AG09319 (cell line): Measurements from ENCODE around the gene ZSCAN25.

Experiments used
- DNase-seq: peaks from one replicate; pipeline ENCODE4 v3.0.0-alpha.2; 2010; ENCODE audit warnings: low read depth; ENCODE audit errors: extremely low read depth
- TF ChIP-seq, protein P1 (sequence below): IDR thresholded peaks from 2 replicates; pipeline ENCODE4 v1.5.1; 2011; ENCODE audit warnings: low read depth, mild to moderate bottlenecking, inconsistent platforms, low read length, moderate library complexity

The ZSCAN25 gene

DNA sequence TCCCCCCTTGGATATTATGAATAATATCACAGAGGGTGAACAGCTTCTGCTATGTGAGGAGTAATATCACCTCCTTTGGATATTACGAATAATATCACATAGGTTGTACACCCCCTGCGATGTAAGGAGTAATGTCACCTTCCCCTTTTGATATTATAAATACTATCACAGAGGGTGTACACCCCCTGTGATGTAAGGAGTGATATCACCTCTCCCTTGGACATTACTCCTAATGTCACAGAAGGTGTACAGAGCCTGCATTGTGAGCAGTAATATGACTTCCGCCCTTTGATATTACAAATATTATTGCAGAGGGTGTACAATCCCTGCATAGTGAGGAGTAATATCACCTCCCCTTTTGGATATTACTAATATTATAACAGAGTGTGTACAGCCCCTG lies 27.9 kb upstream of the ZSCAN25 start:
- no peak for DNase-seq
- TF ChIP-seq, protein P1, sequence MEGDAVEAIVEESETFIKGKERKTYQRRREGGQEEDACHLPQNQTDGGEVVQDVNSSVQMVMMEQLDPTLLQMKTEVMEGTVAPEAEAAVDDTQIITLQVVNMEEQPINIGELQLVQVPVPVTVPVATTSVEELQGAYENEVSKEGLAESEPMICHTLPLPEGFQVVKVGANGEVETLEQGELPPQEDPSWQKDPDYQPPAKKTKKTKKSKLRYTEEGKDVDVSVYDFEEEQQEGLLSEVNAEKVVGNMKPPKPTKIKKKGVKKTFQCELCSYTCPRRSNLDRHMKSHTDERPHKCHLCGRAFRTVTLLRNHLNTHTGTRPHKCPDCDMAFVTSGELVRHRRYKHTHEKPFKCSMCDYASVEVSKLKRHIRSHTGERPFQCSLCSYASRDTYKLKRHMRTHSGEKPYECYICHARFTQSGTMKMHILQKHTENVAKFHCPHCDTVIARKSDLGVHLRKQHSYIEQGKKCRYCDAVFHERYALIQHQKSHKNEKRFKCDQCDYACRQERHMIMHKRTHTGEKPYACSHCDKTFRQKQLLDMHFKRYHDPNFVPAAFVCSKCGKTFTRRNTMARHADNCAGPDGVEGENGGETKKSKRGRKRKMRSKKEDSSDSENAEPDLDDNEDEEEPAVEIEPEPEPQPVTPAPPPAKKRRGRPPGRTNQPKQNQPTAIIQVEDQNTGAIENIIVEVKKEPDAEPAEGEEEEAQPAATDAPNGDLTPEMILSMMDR = no peak

DNA sequence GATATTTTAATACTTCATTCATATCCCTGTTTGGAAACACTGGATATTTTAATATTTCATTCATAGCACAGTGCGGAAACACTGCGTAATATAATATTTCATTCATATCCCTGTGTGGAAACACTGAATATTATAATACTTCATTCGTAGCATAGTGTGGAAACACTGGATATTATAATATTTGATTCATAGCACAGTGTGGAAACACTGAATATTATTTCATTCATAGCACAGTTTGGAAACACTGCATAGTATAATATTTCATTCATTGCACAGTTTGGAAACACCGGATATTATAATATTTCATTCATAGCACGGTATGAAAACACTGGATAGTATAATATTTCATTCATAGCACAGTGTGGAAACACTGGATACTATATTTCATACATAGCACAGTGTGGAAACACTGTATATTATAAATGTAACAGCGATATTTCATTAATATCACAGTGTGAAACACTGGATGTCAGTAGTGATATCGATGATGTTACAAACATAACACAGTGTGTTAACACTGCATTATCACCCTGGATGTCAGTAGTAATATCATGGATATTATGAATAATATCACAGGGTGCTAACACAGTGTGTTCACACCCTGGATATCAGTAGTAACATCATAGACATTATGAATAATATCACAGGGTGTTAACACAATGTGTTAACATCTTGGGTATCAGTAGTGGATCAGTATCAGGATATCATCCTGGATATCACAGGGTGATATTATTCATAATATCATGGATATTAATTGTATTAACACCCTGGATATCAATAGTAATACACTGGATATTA lies 21.6 kb upstream of the ZSCAN25 start:
- TF ChIP-seq, protein P1 = no peak
- DNase-seq = no peak

DNA sequence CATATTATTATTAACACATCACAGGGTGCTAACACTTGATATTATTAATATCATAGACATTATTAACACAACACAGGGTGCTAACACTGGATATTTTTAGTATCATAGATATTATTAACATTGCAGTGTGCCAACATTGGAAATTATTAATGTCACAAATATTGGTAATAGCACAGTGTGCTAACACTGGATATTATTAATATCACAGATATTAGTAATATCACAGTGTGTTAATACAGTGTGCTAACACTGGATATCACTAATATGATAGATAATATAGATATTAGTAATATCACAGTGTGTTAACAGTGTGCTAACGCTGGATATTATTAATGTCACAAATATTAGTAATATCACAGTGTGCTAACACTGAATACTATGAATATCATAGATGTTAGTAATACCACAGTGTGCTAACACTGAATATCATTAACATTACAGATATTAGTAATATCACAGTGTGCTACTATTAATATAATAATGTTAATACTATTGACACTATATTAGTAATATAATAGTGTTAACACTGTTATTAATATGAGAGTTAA lies 20.3 kb upstream of the ZSCAN25 start:
- TF ChIP-seq, protein P1 = no peak
- no peak for DNase-seq

DNA sequence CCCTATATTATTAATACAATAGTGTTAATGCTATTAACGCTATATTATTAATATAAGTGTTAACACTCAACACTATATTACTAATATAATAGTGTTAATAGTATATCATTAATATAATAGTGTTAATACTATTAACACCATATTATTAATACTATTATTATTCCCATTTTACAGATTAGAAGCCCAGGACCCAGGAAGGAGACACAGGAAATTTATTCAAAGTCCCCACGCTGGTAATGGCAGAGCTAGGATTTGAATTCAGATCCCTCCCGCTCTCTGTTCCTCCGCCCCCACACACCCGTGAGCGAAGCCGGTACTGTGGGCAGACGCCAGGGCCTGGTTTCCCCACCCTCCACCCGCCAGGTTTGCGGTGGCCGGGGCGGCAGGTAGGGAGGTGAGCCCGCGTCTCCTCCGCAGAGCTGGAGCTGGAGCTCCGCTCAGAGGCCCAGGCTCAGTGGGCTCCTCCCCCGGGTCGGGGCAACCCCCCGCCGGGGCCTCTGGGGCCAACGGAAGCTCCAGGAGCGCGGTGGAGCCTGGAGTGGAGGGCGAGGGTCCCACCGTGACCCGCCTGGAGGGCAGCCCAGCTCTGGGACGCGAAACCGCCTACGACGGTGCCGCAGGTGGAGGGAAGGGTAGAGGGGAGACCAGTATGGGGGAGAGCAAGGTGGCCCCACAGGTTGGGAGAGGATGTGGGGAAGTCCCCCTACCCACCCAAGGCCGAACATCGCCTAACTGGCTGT lies 18.8 kb upstream of the ZSCAN25 start, which contains the start of gene TMEM225B:
TSS of gene TMEM225B (plus strand) at position 506 of the 740 bp plus-strand sequence. CDS start 6,122 bp downstream, outside the sequence.
- DNase-seq = no peak
- TF ChIP-seq, protein P1 = no peak

DNA sequence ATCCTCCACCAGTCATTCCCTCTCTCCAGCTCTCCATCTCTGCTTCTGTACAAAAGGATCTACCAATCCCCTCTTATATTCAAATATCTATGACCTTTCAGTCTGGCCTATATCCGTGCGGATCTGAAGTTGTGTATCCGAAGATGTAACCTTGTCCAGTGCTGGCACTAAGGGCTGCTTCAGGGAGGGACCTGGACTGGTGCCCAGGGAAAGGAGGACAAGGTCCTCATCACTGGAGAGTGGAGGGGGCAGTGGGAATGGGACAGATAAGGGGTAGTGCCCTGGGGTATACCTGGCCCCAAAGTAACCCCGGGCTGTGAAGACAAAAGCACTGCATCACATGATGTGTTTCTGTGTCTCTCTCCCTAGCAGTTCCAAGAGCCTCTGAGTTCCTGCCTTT lies 16.9 kb upstream of the ZSCAN25 start:
- DNase-seq = no peak
- TF ChIP-seq, protein P1 = no peak

DNA sequence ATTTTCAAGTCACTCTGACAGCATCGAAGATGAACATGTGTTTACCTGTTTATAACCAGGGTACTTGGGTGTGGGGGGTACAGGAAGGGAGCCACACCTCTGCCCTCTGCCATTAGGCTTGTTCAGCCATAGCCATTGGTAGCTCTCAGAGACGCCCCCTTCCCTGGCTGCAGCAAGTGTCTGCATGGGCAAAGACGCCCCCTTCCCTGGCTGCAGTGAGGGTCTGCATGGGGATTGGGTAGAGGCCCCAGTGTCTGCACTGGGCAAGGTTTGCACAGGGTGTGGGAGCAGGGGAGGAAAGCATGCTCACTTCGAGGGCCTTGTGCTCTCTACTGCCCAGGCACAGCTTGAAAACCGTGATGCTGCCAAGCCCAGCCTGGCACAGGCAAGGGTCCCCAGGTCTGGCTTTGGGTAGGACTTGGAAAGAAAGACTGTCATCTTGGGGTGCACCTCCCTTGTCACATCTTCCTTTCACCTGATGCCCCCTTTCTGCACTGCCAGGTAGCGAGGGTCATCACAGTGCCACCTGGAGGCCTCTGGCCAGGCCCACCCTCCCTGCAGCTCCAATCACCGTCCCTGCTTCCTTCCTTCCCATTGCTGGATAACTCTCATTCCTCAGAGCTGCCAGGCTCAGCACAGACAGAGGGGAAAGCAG lies 15.0 kb upstream of the ZSCAN25 start:
- no peak for DNase-seq
- TF ChIP-seq, protein P1 = no peak
